T follicular helper cell (primary cell): ENCODE results near the gene MSI2.

Source experiments
- DNase-seq: peaks from one replicate; pipeline ENCODE4 v3.0.0-alpha.2; 2020; ENCODE audit warnings: low read depth

MSI2 gene

GRCh38 chr17:57318913-57319312 lies 62.6 kb downstream of the MSI2 start:
- no peak for DNase-seq

- no peak for DNase-seq
These were observed 63.5 kb downstream of the MSI2 start for GRCh38 chr17:57319806-57320205.

GRCh38 chr17:57323391-57323790 lies 67.1 kb downstream of the MSI2 start:
- no peak for DNase-seq

- DNase-seq = no peak
These were observed 67.7 kb downstream of the MSI2 start for GRCh38 chr17:57324060-57324459.

DNA sequence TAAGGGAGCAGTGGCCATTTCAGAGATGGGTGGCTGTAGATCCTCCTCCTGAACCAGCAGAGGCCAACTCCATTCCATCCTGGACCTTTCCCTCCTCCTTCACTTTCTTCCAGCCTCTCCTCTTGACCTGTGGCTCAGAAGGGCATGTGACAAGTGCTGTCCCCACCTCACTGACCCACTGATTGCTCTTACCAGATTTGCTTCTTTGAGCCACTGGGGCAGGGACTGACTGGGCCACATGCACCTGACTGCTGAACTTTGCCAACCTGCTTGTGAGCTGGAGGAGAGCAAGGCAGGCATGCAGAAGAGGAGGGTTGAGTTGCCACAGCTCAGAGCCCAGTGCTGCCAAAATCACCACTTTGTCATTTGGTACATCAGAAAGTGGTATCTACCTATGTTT lies 68.3 kb downstream of the MSI2 start:
- DNase-seq = no peak

GRCh38 chr17:57326336-57326735 lies 70.0 kb downstream of the MSI2 start:
- no peak for DNase-seq

GRCh38 chr17:57326764-57327163 lies 70.4 kb downstream of the MSI2 start:
- no peak for DNase-seq

DNA sequence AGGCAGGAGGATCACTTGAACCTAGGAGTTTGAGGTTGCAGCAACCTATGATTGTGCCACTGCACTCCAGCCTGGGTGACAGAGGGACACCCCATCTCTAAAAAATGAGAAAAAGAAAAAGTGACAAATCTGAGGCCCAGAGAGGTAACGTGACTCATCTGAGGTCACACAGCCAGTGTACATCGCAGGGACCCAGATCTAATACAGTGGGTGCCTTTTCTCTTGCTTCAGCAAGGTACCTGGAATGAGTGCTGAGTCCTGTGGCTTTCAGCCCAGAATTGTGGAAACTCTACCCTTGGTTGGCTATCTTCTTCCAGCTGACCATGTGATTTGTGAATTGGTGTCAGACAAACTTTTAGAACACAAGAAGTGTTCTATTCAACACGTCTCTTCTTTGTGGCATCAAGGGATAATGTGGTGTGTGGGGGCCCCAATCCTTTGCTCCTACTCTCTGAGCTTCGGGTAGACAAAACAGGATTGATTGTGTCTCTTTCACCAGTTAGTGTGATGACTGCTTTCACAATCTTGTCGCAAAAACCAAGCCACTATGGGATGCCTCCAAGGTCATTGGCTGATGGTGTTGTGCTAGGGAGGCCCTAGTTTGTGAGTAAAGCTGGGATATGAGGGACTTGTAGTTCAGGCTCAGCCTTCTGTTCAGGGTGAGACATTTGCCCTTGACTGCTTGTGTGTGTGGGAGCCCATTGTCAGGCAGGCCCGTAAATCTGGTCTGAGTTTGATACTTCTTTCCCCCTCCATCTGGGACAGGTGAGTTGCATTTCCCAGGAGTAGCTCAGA lies 71.0 kb downstream of the MSI2 start:
- no peak for DNase-seq

DNA sequence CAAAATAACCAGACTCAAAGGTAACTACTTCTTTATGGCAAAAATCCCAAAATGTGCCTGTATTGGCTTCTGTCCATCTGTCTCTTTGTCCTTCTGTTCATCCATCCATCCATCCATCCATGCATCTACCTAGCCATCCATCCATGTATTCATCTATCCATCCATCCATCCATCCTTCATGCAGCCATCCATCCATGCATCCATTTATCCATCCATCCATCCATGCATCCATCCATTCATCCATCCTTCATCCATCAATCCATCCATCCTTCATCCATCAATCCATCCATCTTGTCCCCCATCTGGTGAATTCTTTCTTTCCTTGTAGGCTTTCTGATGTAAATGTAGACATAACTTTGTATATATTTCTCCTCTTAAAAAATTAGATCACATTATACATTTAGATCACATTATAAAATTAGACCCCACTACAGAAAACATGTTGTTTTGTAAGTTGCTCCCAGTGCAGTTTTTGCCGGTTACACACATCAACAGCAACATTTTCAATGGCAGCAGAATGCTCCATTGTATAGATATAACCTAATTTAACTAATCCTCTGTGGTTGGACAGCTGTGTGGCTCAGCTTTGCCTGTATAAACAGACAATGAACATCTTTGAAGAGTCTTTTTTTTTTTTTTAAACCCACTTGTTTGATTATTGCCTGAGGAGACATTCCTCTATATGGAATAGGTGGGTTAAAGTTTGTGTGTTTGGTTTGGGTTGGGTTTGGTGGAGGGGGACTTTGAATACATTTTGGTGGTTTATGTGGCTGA lies 72.0 kb downstream of the MSI2 start:
- DNase-seq = no peak

DNA sequence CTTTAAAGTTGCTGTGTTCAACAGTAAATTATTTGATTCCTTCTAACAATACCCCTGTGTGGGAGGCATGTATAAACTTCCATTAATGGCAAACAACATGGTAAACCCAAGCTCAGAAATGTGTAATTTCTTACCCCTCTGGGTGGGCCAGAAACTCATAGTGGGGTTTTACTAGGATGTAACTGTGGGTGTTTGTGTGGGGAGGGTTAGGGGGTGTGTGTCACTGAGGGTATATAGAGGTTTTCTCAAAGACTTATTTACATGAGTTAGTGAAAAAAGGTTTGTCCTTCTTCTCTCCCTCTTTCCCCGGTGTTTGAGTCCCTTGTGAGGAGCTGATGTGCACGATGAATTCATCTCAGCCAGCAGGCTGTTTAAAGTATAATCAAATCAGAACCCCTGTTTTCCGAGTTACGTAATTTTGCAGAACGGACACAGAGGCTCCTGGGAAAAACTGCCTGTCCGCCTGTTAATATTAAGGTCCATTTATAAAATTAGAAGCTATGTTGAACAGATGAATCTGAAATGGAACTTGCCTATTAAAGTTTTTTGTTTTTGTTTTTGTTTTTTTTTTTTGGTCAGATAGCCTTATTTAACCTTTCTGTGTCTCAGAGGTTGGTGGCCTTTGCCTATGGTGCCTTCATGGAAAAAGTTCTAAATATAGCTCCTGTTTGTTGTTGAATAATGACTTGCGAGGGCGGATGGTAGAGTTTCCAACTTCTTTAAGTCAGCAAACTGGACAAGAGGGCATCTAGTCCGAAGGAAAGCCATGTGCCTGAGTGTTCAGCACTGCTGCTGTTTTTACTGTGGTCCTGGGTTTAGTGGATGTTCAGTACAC lies 73.3 kb downstream of the MSI2 start:
- DNase-seq = no peak

GRCh38 chr17:57330587-57330986 lies 74.3 kb downstream of the MSI2 start:
- DNase-seq = no peak

- DNase-seq = no peak
These were observed 75.1 kb downstream of the MSI2 start for GRCh38 chr17:57331423-57331822.

DNA sequence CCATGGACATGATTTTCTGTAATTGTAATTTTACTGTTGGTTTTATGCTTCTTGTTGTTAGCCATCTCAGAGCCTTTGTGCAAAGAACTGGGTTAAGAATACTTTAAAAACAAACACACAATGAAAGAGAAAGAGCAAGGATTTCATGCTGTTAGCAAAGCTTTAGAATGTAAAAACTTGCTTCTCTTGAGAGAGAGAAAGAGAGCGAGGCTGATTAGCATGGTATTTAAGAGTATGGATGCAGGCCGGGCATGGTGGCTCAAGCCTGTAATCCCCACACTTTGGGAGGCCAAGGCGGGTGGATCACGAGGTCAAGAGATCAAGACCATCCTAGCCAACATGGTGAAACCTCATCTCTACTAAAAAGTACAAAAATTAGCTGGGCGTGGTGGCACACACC lies 76.2 kb downstream of the MSI2 start:
- DNase-seq = no peak

DNA sequence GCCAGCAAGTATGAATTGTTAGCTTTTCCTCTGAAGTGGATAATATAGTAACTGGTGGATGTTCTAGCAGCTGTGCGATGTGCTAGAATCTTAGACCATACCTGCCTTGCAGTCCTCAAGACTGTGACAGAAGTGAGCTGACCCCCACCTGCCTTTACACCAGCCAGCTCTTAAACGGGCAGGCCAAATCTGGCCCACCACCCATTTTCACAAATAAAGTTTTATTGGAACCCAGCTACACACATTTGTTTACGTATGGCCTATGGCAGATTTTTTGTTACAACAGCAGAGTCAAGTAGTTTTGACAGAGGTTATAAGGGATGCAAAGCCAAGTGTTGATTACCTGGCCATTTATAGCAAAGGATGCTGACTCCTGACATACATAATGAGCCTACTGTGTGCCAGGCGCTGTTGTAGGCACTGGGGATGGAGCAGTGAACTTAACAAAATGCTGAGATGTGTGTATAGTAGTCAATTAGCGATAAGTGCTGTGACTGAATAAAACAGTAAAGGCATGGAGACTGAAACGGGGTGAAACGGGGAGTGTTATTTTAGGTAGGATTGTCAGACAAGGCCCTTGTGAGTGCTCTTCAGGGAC lies 79.0 kb downstream of the MSI2 start:
- no peak for DNase-seq

- DNase-seq = no peak
These were observed 81.1 kb downstream of the MSI2 start for GRCh38 chr17:57337390-57337789.

- DNase-seq = no peak
These were observed 82.1 kb downstream of the MSI2 start for GRCh38 chr17:57338257-57338914.

GRCh38 chr17:57340160-57340981 lies 84.0 kb downstream of the MSI2 start:
- DNase-seq = no peak

GRCh38 chr17:57341611-57342540 lies 85.6 kb downstream of the MSI2 start:
- DNase-seq = no peak

GRCh38 chr17:57342963-57343589 lies 86.8 kb downstream of the MSI2 start:
- no peak for DNase-seq
